ENCODE results near the gene TMEM260. TPM values are rescaled to one million over a fixed set of nuclear protein-coding genes. Genes with fewer than 3 reads are reported as not detected.

TMEM260 gene
- total RNA-seq, 1 donor from 2014 or later = 19.7 TPM

DNA sequence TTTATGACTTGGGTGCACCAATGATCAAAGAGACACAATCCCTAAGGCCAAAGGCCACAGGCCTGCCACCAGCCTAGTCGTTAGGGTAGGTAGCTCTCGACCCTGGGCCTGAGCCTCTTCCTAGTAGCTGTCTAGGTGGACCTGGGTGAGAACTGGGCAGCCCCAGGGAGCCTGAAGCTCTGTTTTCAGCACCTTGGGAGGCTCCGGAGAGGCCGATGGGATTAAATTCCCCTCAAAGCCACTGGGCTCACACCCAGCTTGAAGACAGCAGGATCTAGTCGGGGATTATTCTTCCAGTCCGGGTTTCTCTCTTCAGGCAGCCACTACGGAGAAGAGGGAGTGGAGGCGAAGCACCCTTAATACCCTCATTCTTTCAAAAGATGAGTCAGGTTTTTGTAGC is 79.8 kb downstream of the TMEM260 start:
- TF ChIP-seq, protein P1, sequence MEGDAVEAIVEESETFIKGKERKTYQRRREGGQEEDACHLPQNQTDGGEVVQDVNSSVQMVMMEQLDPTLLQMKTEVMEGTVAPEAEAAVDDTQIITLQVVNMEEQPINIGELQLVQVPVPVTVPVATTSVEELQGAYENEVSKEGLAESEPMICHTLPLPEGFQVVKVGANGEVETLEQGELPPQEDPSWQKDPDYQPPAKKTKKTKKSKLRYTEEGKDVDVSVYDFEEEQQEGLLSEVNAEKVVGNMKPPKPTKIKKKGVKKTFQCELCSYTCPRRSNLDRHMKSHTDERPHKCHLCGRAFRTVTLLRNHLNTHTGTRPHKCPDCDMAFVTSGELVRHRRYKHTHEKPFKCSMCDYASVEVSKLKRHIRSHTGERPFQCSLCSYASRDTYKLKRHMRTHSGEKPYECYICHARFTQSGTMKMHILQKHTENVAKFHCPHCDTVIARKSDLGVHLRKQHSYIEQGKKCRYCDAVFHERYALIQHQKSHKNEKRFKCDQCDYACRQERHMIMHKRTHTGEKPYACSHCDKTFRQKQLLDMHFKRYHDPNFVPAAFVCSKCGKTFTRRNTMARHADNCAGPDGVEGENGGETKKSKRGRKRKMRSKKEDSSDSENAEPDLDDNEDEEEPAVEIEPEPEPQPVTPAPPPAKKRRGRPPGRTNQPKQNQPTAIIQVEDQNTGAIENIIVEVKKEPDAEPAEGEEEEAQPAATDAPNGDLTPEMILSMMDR (conservative IDR thresholded peaks at IDR 0.05) = no peak
- no peaks in the 10 kb centered on the region for H3K36me3 Mint-ChIP-seq (ENCODE audit: low read depth)
- DNase-seq (ENCODE audit: low read depth, low spot score) = no peak
- no peaks in the 10 kb centered on the region for H3K9me3 Mint-ChIP-seq
- H3K27me3 Mint-ChIP-seq (ENCODE audit: low read depth) = peaks cover 93% of the 10 kb centered on the region
- no peak overlapping the region for H3K27ac Mint-ChIP-seq (ENCODE audit: unreplicated experiment)
- H3K4me3 Mint-ChIP-seq = no peak overlapping the region
- H3K4me1 Mint-ChIP-seq = no peaks in the 10 kb centered on the region

DNA sequence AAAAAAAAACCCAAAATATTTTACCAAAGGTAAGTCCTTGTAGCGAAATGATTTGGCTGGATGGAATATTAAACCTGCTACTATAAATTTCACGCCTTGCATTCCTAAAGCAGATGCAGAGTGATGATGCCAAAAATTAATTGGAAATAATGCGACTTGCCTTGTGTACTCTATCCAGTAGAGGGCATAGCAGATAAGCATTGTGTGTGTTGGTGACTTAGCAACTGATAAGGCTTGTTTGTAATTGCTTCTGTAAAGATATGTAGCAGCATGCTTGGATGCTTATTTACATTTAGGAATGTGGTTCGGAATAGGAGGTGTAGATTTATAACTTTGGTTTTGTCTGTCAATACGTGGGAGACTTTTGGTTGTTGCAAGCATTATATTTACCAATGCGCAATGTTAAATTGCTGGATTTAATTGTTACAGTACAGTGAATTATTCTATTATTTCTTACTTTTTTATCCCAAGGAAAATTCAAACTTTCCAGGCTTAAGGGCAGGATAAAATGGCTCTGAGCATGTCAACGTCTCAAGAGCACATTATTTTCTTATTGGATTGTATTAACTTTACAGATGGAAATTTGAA is 80.5 kb downstream of the TMEM260 start:
- no peak overlapping the region for H3K4me3 Mint-ChIP-seq
- TF ChIP-seq, protein P1 (conservative IDR thresholded peaks at IDR 0.05) = peak; percentile 81
- H3K9me3 Mint-ChIP-seq = no peaks in the 10 kb centered on the region
- no peaks in the 10 kb centered on the region for H3K4me1 Mint-ChIP-seq
- peaks cover 93% of the 10 kb centered on the region for H3K27me3 Mint-ChIP-seq (ENCODE audit: low read depth)
- H3K27ac Mint-ChIP-seq (ENCODE audit: unreplicated experiment) = no peak overlapping the region
- no peak for DNase-seq (ENCODE audit: low read depth, low spot score)
- H3K36me3 Mint-ChIP-seq (ENCODE audit: low read depth) = no peaks in the 10 kb centered on the region

DNA sequence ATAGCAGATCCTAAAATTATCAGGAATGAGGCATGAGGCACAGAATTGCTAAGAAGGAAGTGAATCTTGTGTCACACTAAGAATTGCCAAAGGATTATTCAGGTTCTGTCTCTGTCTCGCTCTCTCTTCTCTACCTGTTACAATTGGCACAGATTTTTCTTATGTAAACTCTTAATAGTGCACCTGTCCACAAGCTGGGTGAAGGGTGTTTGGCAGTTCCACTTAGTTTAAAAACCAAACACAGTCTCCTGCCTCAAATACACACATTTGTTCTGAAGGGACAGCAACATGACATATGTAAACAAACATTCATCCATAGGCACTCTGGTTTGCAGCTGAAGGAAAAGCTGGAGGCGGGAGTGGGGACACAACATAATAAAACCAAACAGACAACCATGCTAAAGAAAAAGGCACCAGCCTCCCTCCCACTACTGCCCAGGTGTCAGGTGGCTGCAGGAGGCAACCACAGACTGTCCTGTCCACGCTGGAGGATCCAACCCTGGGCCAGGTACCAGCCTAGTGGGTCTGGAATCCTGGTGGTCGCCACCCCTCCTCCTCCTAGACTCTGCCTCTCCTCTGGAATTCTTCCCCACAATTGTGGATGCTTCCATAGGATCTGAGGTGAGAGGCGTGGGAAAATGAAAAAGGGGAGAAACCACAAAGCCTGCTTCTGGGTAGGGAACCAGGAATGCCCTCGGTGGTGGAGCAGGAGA is 81.2 kb downstream of the TMEM260 start:
- H3K36me3 Mint-ChIP-seq (ENCODE audit: low read depth) = no peaks in the 10 kb centered on the region
- no peak overlapping the region for H3K4me3 Mint-ChIP-seq
- TF ChIP-seq, protein P1 (conservative IDR thresholded peaks at IDR 0.05) = no peak
- no peak overlapping the region for H3K27ac Mint-ChIP-seq (ENCODE audit: unreplicated experiment)
- H3K9me3 Mint-ChIP-seq = no peaks in the 10 kb centered on the region
- peaks cover 93% of the 10 kb centered on the region for H3K27me3 Mint-ChIP-seq (ENCODE audit: low read depth)
- H3K4me1 Mint-ChIP-seq = no peaks in the 10 kb centered on the region
- no peak for DNase-seq (ENCODE audit: low read depth, low spot score)

DNA sequence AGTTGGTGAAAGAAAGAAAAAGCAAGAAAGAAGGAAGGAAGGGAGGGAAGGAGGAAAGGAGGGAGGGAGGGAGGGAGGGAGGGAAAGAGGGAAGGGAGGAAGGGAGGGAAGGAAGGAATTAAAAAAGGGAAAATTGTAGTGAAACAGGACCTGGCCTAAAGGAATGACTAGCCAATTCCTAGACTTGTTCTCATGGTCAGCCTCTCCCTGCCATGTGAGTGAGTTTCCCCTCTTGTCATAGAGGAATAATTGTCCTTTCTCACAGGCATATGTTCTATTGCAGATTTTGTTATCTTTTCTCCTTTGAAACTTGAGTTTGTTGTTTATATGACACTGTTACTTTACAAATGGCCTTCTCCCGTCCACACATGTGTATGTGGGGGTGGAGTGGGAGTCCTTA is 81.9 kb downstream of the TMEM260 start:
- Mint-ChIP-seq H3K36me3 (ENCODE audit: low read depth) (no peaks in the 10 kb centered on the region), H3K4me3 (no peak overlapping the region), H3K9me3 (no peaks in the 10 kb centered on the region), H3K27me3 (ENCODE audit: low read depth) (peaks cover 91% of the 10 kb centered on the region), H3K4me1 (no peaks in the 10 kb centered on the region), H3K27ac (ENCODE audit: unreplicated experiment) (no peak overlapping the region)
- TF ChIP-seq, protein P1 (conservative IDR thresholded peaks at IDR 0.05) = no peak
- DNase-seq (ENCODE audit: low read depth, low spot score) = no peak

DNA sequence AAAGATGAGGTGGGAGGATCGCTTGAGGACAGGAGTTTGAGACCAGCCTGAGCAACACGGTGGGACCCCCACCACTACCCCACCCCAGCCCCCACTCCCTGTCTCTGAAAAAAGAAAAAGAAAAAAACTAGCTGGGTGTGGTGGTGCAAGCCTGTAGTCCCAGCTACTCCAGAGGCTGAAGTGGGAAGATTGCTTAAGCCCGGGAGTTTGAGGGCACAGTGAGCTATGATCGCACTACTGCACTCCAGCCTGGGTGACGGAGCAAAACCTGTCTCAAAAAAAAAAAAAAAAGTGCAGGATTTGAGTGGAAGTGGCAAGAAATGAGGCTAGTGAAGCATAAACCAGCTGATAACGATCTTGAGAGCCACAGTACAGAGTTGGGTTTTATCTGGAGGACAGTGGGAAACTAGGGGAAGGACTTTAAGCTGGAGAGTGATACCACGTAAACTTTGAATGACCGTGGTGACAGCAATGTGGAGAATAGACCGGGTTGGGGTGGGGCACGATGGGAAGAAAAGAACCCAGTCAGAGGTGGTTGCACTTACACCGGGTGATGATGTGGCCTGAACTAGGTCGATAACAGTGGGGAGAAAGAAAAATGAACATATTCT is 85.3 kb downstream of the TMEM260 start:
- Mint-ChIP-seq H3K9me3 (no peaks in the 10 kb centered on the region), H3K4me3 (no peak overlapping the region), H3K27ac (ENCODE audit: unreplicated experiment) (no peak overlapping the region), H3K36me3 (ENCODE audit: low read depth) (peaks cover 5% of the 10 kb centered on the region), H3K4me1 (peaks cover 6% of the 10 kb centered on the region), H3K27me3 (ENCODE audit: low read depth) (peaks cover 65% of the 10 kb centered on the region)
- TF ChIP-seq, protein P1 (conservative IDR thresholded peaks at IDR 0.05) = no peak
- DNase-seq (ENCODE audit: low read depth, low spot score) = no peak

Data from neural crest cell (in vitro differentiated cells).